Neutrophil (primary cell): Measurements from ENCODE around the gene EBP.

ENCODE experiments used
- H3K27ac ChIP-seq: fragments of 200-600 bp; sonication (generic); 2 replicates; pipeline ENCODE4 v1.5.1; 2016; ENCODE audit warnings: mild to moderate bottlenecking, moderate library complexity
- H3K27me3 ChIP-seq: fragments of 200-600 bp; sonication (generic); 2 replicates; pipeline ENCODE4 v1.6.0; 2016; ENCODE audit warnings: mild to moderate bottlenecking
- H3K36me3 ChIP-seq: fragments of 200-600 bp; sonication (generic); 2 replicates; pipeline ENCODE4 v1.5.1; 2017
- H3K4me1 ChIP-seq, 2 experiments: fragments of 200-600 bp in 1 of 2; sonication (generic) in 1 of 2; 1 replicate in 1 of 2; 2 replicates in 1 of 2; pipeline versions ENCODE4 v1.5.1 to v1.6.1; 2013 to 2016; ENCODE audit warnings: low read depth in 1 of 2, low read length in 1 of 2, mild to moderate bottlenecking in 1 of 2, moderate library complexity in 1 of 2; ENCODE audit not compliant: control insufficient read depth in 1 of 2, insufficient read depth in 1 of 2
- H3K4me3 ChIP-seq, 2 experiments: fragments of 200-600 bp in 1 of 2; sonication (generic) in 1 of 2; 1 replicate in 1 of 2; 2 replicates in 1 of 2; pipeline ENCODE4 v1.5.1; 2013 to 2016; ENCODE audit warnings: low read depth in 1 of 2, low read length in 1 of 2, mild to moderate bottlenecking in 1 of 2, moderate library complexity in 1 of 2
- H3K9me3 ChIP-seq: fragments of 200-600 bp; sonication (generic); 2 replicates; pipeline ENCODE4 v1.5.1; 2016
- TF ChIP-seq, protein P1 (sequence below): fragments of 200-600 bp; sonication (generic); IDR thresholded peaks from 2 replicates; pipeline ENCODE4 v1.5.1; 2016; ENCODE audit warnings: antibody characterized with exemption

Gene EBP

DNA sequence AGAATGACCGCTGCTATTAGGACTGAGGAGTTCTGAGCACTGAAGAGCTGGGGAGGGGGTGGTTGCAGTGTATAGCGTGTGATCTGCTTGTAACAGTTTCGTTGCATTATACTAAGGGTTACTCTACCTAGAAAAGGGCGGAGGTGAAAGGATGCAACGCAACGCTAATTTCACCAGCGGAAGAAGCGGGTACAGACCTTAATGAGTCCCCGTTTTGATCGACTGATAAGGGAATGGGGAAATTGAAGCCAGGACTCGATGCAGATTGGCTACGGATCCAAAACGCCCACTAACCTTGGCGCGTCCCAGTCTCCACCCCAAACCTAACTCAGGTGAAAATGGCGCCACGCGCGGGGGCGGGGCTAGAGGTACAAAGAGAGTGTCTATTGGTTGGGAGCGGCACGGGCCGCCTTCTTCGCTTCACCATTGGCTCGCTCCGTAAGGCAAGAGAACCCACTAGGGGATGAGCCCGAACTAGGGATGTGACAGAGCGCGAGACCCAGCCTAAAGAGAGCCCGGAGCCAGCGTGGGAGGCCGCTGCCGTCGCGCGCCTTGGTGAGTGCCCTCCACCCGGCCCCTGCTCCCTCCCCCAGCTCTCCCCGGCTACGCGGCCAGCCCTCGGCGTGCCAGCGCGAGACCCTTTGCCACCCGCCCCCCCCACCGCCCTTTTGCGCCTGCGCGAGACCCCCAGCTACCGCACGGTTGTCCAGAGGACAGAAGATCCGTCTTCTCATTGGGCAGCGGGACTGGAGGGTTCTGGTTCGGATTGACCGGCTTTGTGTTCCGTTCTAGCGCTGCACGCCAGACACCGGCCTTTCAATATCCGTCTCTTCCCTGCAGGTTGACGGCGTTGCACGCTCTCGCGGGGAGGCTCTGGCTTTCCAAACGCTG lies at the start of gene EBP:
EBP (plus strand) TSS at position 456 of the 891 bp plus-strand sequence. CDS start 1,964 bp downstream, outside the sequence.
- Histone ChIP-seq H3K4me1 (peaks cover 5 to 21% of the 10 kb centered on the region in 2 experiments), H3K4me3 (peak within 1 kb of the TSS; percentile 68 to 76)
- TF ChIP-seq, protein P1, sequence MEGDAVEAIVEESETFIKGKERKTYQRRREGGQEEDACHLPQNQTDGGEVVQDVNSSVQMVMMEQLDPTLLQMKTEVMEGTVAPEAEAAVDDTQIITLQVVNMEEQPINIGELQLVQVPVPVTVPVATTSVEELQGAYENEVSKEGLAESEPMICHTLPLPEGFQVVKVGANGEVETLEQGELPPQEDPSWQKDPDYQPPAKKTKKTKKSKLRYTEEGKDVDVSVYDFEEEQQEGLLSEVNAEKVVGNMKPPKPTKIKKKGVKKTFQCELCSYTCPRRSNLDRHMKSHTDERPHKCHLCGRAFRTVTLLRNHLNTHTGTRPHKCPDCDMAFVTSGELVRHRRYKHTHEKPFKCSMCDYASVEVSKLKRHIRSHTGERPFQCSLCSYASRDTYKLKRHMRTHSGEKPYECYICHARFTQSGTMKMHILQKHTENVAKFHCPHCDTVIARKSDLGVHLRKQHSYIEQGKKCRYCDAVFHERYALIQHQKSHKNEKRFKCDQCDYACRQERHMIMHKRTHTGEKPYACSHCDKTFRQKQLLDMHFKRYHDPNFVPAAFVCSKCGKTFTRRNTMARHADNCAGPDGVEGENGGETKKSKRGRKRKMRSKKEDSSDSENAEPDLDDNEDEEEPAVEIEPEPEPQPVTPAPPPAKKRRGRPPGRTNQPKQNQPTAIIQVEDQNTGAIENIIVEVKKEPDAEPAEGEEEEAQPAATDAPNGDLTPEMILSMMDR = no peak

GRCh38 chrX:48472225-48472624 lies 49.4 kb upstream of the EBP start:
- Histone ChIP-seq H3K27ac (no peak overlapping the region), H3K27me3 (no peaks in the 10 kb centered on the region), H3K36me3 (no peaks in the 10 kb centered on the region), H3K4me3 (no peak overlapping the region), H3K4me1 (peaks cover 21 to 27% of the 10 kb centered on the region in 2 experiments), H3K9me3 (no peaks in the 10 kb centered on the region)
- TF ChIP-seq, protein P1 = no peak

More for the DNA sequence above, at the start of gene EBP:
- Histone ChIP-seq H3K9me3 (no peaks in the 10 kb centered on the region), H3K36me3 (no peaks in the 10 kb centered on the region), H3K27ac (peak within 1 kb of the TSS; percentile 79), H3K27me3 (no peaks in the 10 kb centered on the region)

DNA sequence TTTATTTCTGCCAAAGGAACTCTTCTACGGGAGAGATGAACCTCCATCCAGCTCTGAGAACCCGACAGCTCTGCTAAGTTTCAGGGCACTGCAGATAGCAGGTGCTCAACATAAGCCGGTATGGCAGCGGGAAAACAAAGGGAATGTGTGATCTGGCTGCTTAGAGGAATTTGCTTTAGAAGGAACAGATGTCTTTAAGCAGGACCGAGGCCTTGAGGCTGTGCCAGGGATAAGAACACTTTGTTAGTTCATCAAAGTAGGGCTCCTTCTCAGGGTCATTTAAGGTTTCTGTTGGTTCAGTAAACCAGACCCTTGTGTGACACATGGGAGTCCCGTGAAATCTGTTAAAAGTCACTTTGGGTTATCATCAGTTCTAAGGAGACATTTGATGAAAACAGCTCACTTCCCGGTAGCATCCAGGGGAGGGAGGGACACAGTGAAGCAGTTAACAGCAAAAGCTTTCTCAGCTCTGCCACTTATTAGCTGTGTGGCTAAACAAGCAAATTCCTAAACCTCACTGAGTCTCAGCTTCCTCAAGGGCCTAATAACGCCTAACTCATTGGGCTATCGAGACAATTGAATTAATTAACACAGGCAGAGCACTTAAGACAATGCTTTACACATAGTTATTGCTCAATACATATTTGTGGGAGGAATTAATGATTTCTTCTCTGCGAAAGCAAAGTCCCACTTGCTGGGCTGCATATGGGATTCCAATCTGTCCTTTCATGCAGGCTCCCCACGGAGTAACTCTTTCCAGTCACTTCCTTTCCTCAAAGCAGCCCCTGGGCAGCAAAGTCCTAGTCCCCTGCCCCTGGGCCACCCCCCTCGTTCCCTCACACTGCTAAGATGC lies 48.5 kb upstream of the EBP start:
- Histone ChIP-seq H3K4me1 (peaks cover 20 to 22% of the 10 kb centered on the region in 2 experiments), H3K27ac (no peak overlapping the region), H3K27me3 (no peaks in the 10 kb centered on the region), H3K9me3 (no peaks in the 10 kb centered on the region), H3K36me3 (no peaks in the 10 kb centered on the region), H3K4me3 (no peak overlapping the region)
- TF ChIP-seq, protein P1 = no peak

DNA sequence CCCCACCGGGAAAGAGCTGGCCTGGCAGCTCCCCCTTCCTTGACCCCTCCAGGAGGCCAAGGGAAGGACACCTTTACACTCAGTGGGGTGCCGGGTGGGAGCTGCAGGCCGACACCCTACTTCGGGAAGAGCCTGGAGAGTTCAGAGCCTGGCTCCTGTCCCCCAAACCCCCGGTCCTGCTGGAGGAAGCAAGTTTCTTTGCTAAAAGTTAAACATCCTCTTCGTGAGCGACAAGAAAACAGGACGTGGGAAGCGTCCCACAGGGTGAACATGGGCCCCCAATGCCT lies 48.0 kb upstream of the EBP start:
- H3K4me3 ChIP-seq = no peak overlapping the region
- H3K27me3 ChIP-seq = no peaks in the 10 kb centered on the region
- H3K4me1 ChIP-seq = peaks cover 15 to 19% of the 10 kb centered on the region in 2 experiments
- H3K27ac ChIP-seq = no peak overlapping the region
- no peaks in the 10 kb centered on the region for H3K9me3 ChIP-seq
- TF ChIP-seq, protein P1 = no peak
- no peaks in the 10 kb centered on the region for H3K36me3 ChIP-seq

GRCh38 chrX:48474127-48474526 lies 47.5 kb upstream of the EBP start:
- TF ChIP-seq, protein P1 = no peak
- no peaks in the 10 kb centered on the region for H3K9me3 ChIP-seq

More at GRCh38 chrX:48474127-48474526, 47.5 kb upstream of the EBP start:
- peaks cover 10 to 14% of the 10 kb centered on the region in 2 experiments for H3K4me1 ChIP-seq
- H3K4me3 ChIP-seq = no peak overlapping the region
- no peak overlapping the region for H3K27ac ChIP-seq
- H3K36me3 ChIP-seq = no peaks in the 10 kb centered on the region
- no peaks in the 10 kb centered on the region for H3K27me3 ChIP-seq
